ENCODE measurements around the gene TGM2. TPM values are rescaled to one million over a fixed set of nuclear protein-coding genes. Genes with fewer than 3 reads are reported as not detected.

Gene TGM2
- total RNA-seq, 1 donor from 2014 or later, result 193 TPM

- ATAC-seq (peak; percentile 16), DNase-seq (ENCODE audit: low spot score) (no peak)
These were observed 30.4 kb downstream of the TGM2 start for GRCh38 chr20:38134427-38135270.

- ATAC-seq (no peak), DNase-seq (ENCODE audit: low spot score) (no peak)
These were observed 31.2 kb downstream of the TGM2 start for GRCh38 chr20:38133680-38134426.

GRCh38 chr20:38132910-38133501 is 32.1 kb downstream of the TGM2 start:
- ATAC-seq (no peak), DNase-seq (ENCODE audit: low spot score) (no peak)

GRCh38 chr20:38132156-38132909 is 32.7 kb downstream of the TGM2 start:
- no peak for DNase-seq (ENCODE audit: low spot score)
- no peak for ATAC-seq

- ATAC-seq (no peak), DNase-seq (ENCODE audit: low spot score) (no peak)
These were observed 33.4 kb downstream of the TGM2 start for GRCh38 chr20:38131588-38132121.

GRCh38 chr20:38130687-38131587 is 34.1 kb downstream of the TGM2 start:
- DNase-seq (ENCODE audit: low spot score) (no peak), ATAC-seq (no peak)

GRCh38 chr20:38129893-38130609 is 35.0 kb downstream of the TGM2 start:
- DNase-seq (ENCODE audit: low spot score), result no peak
- ATAC-seq, result no peak

- ATAC-seq (no peak), DNase-seq (ENCODE audit: low spot score) (no peak)
These were observed 35.7 kb downstream of the TGM2 start for GRCh38 chr20:38129248-38129865.

GRCh38 chr20:38128691-38129090 is 36.4 kb downstream of the TGM2 start:
- DNase-seq (ENCODE audit: low spot score), result peak; percentile 34

GRCh38 chr20:38127920-38128528 is 37.0 kb downstream of the TGM2 start:
- ATAC-seq (no peak), DNase-seq (ENCODE audit: low spot score) (peak; percentile 29)

More at GRCh38 chr20:38128691-38129090, 36.4 kb downstream of the TGM2 start:
- ATAC-seq, result no peak

GRCh38 chr20:38126932-38127621 is 38.0 kb downstream of the TGM2 start:
- DNase-seq (ENCODE audit: low spot score) (peak; percentile 44), ATAC-seq (peak; percentile 44)

- peak; percentile 87 for ATAC-seq
- DNase-seq (ENCODE audit: low spot score), result peak; percentile 79
These were observed 38.7 kb downstream of the TGM2 start for GRCh38 chr20:38126146-38126921.

- DNase-seq (ENCODE audit: low spot score) (peak; percentile 89), ATAC-seq (peak; percentile 55)
These were observed 39.7 kb downstream of the TGM2 start for GRCh38 chr20:38125157-38126056.

GRCh38 chr20:38123021-38123587 is 42.0 kb downstream of the TGM2 start:
- DNase-seq (ENCODE audit: low spot score), result peak; percentile 39
- no peak for ATAC-seq

GRCh38 chr20:38121741-38122140 is 43.3 kb downstream of the TGM2 start:
- ATAC-seq, result no peak
- DNase-seq (ENCODE audit: low spot score), result no peak
